Calu3 (cell line): ENCODE results near the gene KCNIP2. TPM values are rescaled to one million over a fixed set of nuclear protein-coding genes. Genes with fewer than 3 reads are reported as not detected.

Source experiments
- BruUV-seq: library from RNA; stranded (reverse); fragments of 400-500 nt; replicated peaks from 2 replicates; lab custom pipeline; 2021; lab: Mats Ljungman, UMichigan
- CTCF ChIA-PET: fragments of 300-600 bp; sonication (Branson Sonifier 250); formaldehyde crosslinking; loops from one replicate; lab custom pipeline; 2022; ENCODE audit warnings: antibody characterized with exemption; lab: Charles Lee
- DNase-seq: peaks from one replicate; pipeline ENCODE4 v3.0.0; 2022
- H3K27ac Mint-ChIP-seq: one replicate; pipeline ENCODE4 v1.8.0; 2022; ENCODE audit warnings: mixed read lengths; ENCODE audit not compliant: unreplicated experiment
- H3K27me3 Mint-ChIP-seq: one replicate; pipeline ENCODE4 v1.8.0; 2022; ENCODE audit warnings: mixed read lengths; ENCODE audit not compliant: unreplicated experiment
- H3K36me3 Mint-ChIP-seq: one replicate; pipeline ENCODE4 v1.8.0; 2022; ENCODE audit warnings: mild to moderate bottlenecking, moderate library complexity, mixed read lengths; ENCODE audit not compliant: insufficient read depth, unreplicated experiment
- H3K4me1 Mint-ChIP-seq: one replicate; pipeline ENCODE4 v1.8.0; 2022; ENCODE audit warnings: mild to moderate bottlenecking, low read depth, mixed read lengths; ENCODE audit not compliant: unreplicated experiment
- H3K4me3 Mint-ChIP-seq: one replicate; pipeline ENCODE4 v1.8.0; 2022; ENCODE audit warnings: mild to moderate bottlenecking, low read depth, moderate library complexity, mixed read lengths; ENCODE audit not compliant: unreplicated experiment
- H3K9me3 Mint-ChIP-seq: one replicate; pipeline ENCODE4 v1.8.0; 2022; ENCODE audit warnings: low read depth, mixed read lengths; ENCODE audit not compliant: unreplicated experiment
- CTCF ChIP-seq: fragments of 200-600 bp; IDR thresholded peaks from one replicate; pipeline ENCODE4 v1.8.0; 2022; ENCODE audit warnings: antibody characterized with exemption; ENCODE audit not compliant: unreplicated experiment
- intact Hi-C: fragments of 100-400 bp; cut with micrococcal nuclease; formaldehyde crosslinking; loops from one replicate; pipeline ENCODE4 v1.10.0; 2022; ENCODE audit not compliant: unreplicated experiment
- total RNA-seq: library from RNA; stranded (reverse); gene quantifications from 2 replicates; pipeline ENCODE4 v1.2.3, GENCODE V29; 2022

Gene KCNIP2
- total RNA-seq, 1 experiment from 2014 or later = 4.8 TPM

- CTCF ChIA-PET = interaction anchor here (1.1 to 2.2 kb wide), 3 partner anchors 23 to 36 kb away, joined by 4 to 22 read pairs (median 4); no protein-coding TSS in a partner anchor
- Mint-ChIP-seq H3K27ac (peak overlapping the region; percentile 89), H3K4me1 (peaks cover 7% of the 10 kb centered on the region), H3K4me3 (peak overlapping the region; percentile 90), H3K9me3 (no peaks in the 10 kb centered on the region), H3K36me3 (peaks cover 57% of the 10 kb centered on the region), H3K27me3 (no peaks in the 10 kb centered on the region)
- no peak for TF ChIP-seq CTCF
- intact Hi-C loops = no loop called here
- BruUV-seq = TSS peak; percentile 65
- peak; percentile 78 for DNase-seq
These were observed 26.1 kb downstream of the KCNIP2 start for GRCh38 chr10:101817337-101818118.

GRCh38 chr10:101816913-101817336 is 26.7 kb downstream of the KCNIP2 start:
- intact Hi-C loops = no loop called here
- Mint-ChIP-seq H3K4me3 (peak overlapping the region; percentile 90), H3K27me3 (no peaks in the 10 kb centered on the region), H3K36me3 (peaks cover 58% of the 10 kb centered on the region), H3K4me1 (peaks cover 7% of the 10 kb centered on the region), H3K27ac (peak overlapping the region; percentile 89), H3K9me3 (no peaks in the 10 kb centered on the region)
- CTCF ChIA-PET = no interaction called here
- no peak for DNase-seq
- BruUV-seq = TSS peak; percentile 41
- TF ChIP-seq CTCF = no peak

GRCh38 chr10:101816376-101816775 is 27.2 kb downstream of the KCNIP2 start:
- no peaks in the 10 kb centered on the region for H3K27me3 Mint-ChIP-seq
- intact Hi-C loops = no loop called here

GRCh38 chr10:101814466-101815071 is 29.0 kb downstream of the KCNIP2 start:
- TF ChIP-seq CTCF = no peak
- Mint-ChIP-seq H3K36me3 (peaks cover 61% of the 10 kb centered on the region), H3K4me3 (peak overlapping the region; percentile 90), H3K27ac (no peak overlapping the region), H3K9me3 (no peaks in the 10 kb centered on the region), H3K27me3 (no peaks in the 10 kb centered on the region), H3K4me1 (peaks cover 7% of the 10 kb centered on the region)
- no peak for DNase-seq
- intact Hi-C loops = no loop called here
- BruUV-seq = no TSS peak
- CTCF ChIA-PET = no interaction called here

More at GRCh38 chr10:101816376-101816775, 27.2 kb downstream of the KCNIP2 start:
- DNase-seq = no peak
- no peak for TF ChIP-seq CTCF
- Mint-ChIP-seq H3K4me1 (peaks cover 7% of the 10 kb centered on the region), H3K9me3 (no peaks in the 10 kb centered on the region), H3K4me3 (peak overlapping the region; percentile 90), H3K36me3 (peaks cover 58% of the 10 kb centered on the region), H3K27ac (peak overlapping the region; percentile 77)
- CTCF ChIA-PET = interaction anchor here (0.6 kb wide), 1 partner anchor 478 kb away, joined by 3 read pairs; no protein-coding TSS in a partner anchor
- BruUV-seq = no TSS peak
